ENCODE measurements around the gene SNTN.
"Not testable (repeated sequence)": the region's sequence is repeated elsewhere in the genome, so short reads cannot be mapped to it uniquely, and the experiment has no call there.

The SNTN gene

GRCh38 chr3:63644928-63645781, 7.3 kb upstream of the SNTN start:
- H3K27me3 ChIP-seq (ENCODE audit: insufficient read depth, low read length); H3K36me3 ChIP-seq (ENCODE audit: insufficient read depth, low read length); H3K4me3 ChIP-seq (ENCODE audit: low read length): not testable (repeated sequence)

GRCh38 chr3:63654211-63654610, 1.7 kb downstream of the SNTN start:
- no peaks in the 10 kb centered on the region for H3K27me3 ChIP-seq (ENCODE audit: insufficient read depth, low read length)
- H3K36me3 ChIP-seq (ENCODE audit: insufficient read depth, low read length) = no peaks in the 10 kb centered on the region
- no peak overlapping the region for H3K4me3 ChIP-seq (ENCODE audit: low read length)
- no peaks in the 10 kb centered on the region for H3K9me3 ChIP-seq (ENCODE audit: low read length)
- no peaks in the 10 kb centered on the region for H3K4me1 ChIP-seq (ENCODE audit: insufficient read depth, low read length)
- no peak overlapping the region for H2AFZ ChIP-seq (ENCODE audit: low read depth, low read length)

More at GRCh38 chr3:63644928-63645781, 7.3 kb upstream of the SNTN start:
- H3K9me3 ChIP-seq (ENCODE audit: low read length); H3K4me1 ChIP-seq (ENCODE audit: insufficient read depth, low read length); H2AFZ ChIP-seq (ENCODE audit: low read depth, low read length): not testable (repeated sequence)

GRCh38 chr3:63654931-63655330, 2.5 kb downstream of the SNTN start:
- Histone ChIP-seq H2AFZ (ENCODE audit: low read depth, low read length) (no peak overlapping the region), H3K27me3 (ENCODE audit: insufficient read depth, low read length) (no peaks in the 10 kb centered on the region), H3K4me3 (ENCODE audit: low read length) (no peak overlapping the region), H3K36me3 (ENCODE audit: insufficient read depth, low read length) (no peaks in the 10 kb centered on the region), H3K4me1 (ENCODE audit: insufficient read depth, low read length) (no peaks in the 10 kb centered on the region), H3K9me3 (ENCODE audit: low read length) (no peaks in the 10 kb centered on the region)

GRCh38 chr3:63655519-63655918, 3.0 kb downstream of the SNTN start:
- Histone ChIP-seq H3K36me3 (ENCODE audit: insufficient read depth, low read length) (no peaks in the 10 kb centered on the region), H3K4me3 (ENCODE audit: low read length) (no peak overlapping the region), H3K9me3 (ENCODE audit: low read length) (no peaks in the 10 kb centered on the region), H3K27me3 (ENCODE audit: insufficient read depth, low read length) (no peaks in the 10 kb centered on the region), H2AFZ (ENCODE audit: low read depth, low read length) (no peak overlapping the region), H3K4me1 (ENCODE audit: insufficient read depth, low read length) (no peaks in the 10 kb centered on the region)

- Histone ChIP-seq H2AFZ (ENCODE audit: low read depth, low read length) (no peak overlapping the region), H3K36me3 (ENCODE audit: insufficient read depth, low read length) (no peaks in the 10 kb centered on the region), H3K4me3 (ENCODE audit: low read length) (no peak overlapping the region), H3K27me3 (ENCODE audit: insufficient read depth, low read length) (no peaks in the 10 kb centered on the region), H3K9me3 (ENCODE audit: low read length) (no peaks in the 10 kb centered on the region), H3K4me1 (ENCODE audit: insufficient read depth, low read length) (no peaks in the 10 kb centered on the region)
Observed at GRCh38 chr3:63656786-63657185, 4.3 kb downstream of the SNTN start.

- Histone ChIP-seq H3K4me3 (ENCODE audit: low read length) (no peak overlapping the region), H3K9me3 (ENCODE audit: low read length) (no peaks in the 10 kb centered on the region), H3K27me3 (ENCODE audit: insufficient read depth, low read length) (no peaks in the 10 kb centered on the region), H2AFZ (ENCODE audit: low read depth, low read length) (no peak overlapping the region), H3K4me1 (ENCODE audit: insufficient read depth, low read length) (no peaks in the 10 kb centered on the region), H3K36me3 (ENCODE audit: insufficient read depth, low read length) (no peaks in the 10 kb centered on the region)
Observed at GRCh38 chr3:63661242-63661641, 8.8 kb downstream of the SNTN start.

GRCh38 chr3:63662011-63662410, 9.5 kb downstream of the SNTN start:
- Histone ChIP-seq H2AFZ (ENCODE audit: low read depth, low read length) (no peak overlapping the region), H3K36me3 (ENCODE audit: insufficient read depth, low read length) (no peaks in the 10 kb centered on the region), H3K27me3 (ENCODE audit: insufficient read depth, low read length) (no peaks in the 10 kb centered on the region), H3K9me3 (ENCODE audit: low read length) (no peaks in the 10 kb centered on the region), H3K4me1 (ENCODE audit: insufficient read depth, low read length) (no peaks in the 10 kb centered on the region), H3K4me3 (ENCODE audit: low read length) (no peak overlapping the region)

GRCh38 chr3:63662500-63662899, 10.0 kb downstream of the SNTN start:
- Histone ChIP-seq H3K4me3 (ENCODE audit: low read length) (no peak overlapping the region), H3K27me3 (ENCODE audit: insufficient read depth, low read length) (no peaks in the 10 kb centered on the region)

GRCh38 chr3:63670544-63670943, 18.1 kb downstream of the SNTN start:
- H3K36me3 ChIP-seq (ENCODE audit: insufficient read depth, low read length) = no peaks in the 10 kb centered on the region
- no peaks in the 10 kb centered on the region for H3K27me3 ChIP-seq (ENCODE audit: insufficient read depth, low read length)
- no peaks in the 10 kb centered on the region for H3K4me1 ChIP-seq (ENCODE audit: insufficient read depth, low read length)
- H3K4me3 ChIP-seq (ENCODE audit: low read length) = no peak overlapping the region
- no peaks in the 10 kb centered on the region for H3K9me3 ChIP-seq (ENCODE audit: low read length)
- no peak overlapping the region for H2AFZ ChIP-seq (ENCODE audit: low read depth, low read length)

More at GRCh38 chr3:63662500-63662899, 10.0 kb downstream of the SNTN start:
- Histone ChIP-seq H2AFZ (ENCODE audit: low read depth, low read length) (no peak overlapping the region), H3K4me1 (ENCODE audit: insufficient read depth, low read length) (no peaks in the 10 kb centered on the region), H3K36me3 (ENCODE audit: insufficient read depth, low read length) (no peaks in the 10 kb centered on the region), H3K9me3 (ENCODE audit: low read length) (no peaks in the 10 kb centered on the region)

- H2AFZ ChIP-seq (ENCODE audit: low read depth, low read length) = no peak overlapping the region
Observed at GRCh38 chr3:63673111-63673510, 20.6 kb downstream of the SNTN start.

GRCh38 chr3:63674586-63674985, 22.1 kb downstream of the SNTN start:
- H3K4me1 ChIP-seq (ENCODE audit: insufficient read depth, low read length) = no peaks in the 10 kb centered on the region

More at GRCh38 chr3:63673111-63673510, 20.6 kb downstream of the SNTN start:
- H3K4me1 ChIP-seq (ENCODE audit: insufficient read depth, low read length) = no peaks in the 10 kb centered on the region
- H3K4me3 ChIP-seq (ENCODE audit: low read length) = no peak overlapping the region
- no peaks in the 10 kb centered on the region for H3K9me3 ChIP-seq (ENCODE audit: low read length)
- H3K36me3 ChIP-seq (ENCODE audit: insufficient read depth, low read length) = no peaks in the 10 kb centered on the region
- no peaks in the 10 kb centered on the region for H3K27me3 ChIP-seq (ENCODE audit: insufficient read depth, low read length)

GRCh38 chr3:63679186-63679585, 26.7 kb downstream of the SNTN start:
- no peak overlapping the region for H3K4me3 ChIP-seq (ENCODE audit: low read length)
- no peaks in the 10 kb centered on the region for H3K27me3 ChIP-seq (ENCODE audit: insufficient read depth, low read length)
- no peak overlapping the region for H2AFZ ChIP-seq (ENCODE audit: low read depth, low read length)
- H3K9me3 ChIP-seq (ENCODE audit: low read length) = no peaks in the 10 kb centered on the region
- H3K36me3 ChIP-seq (ENCODE audit: insufficient read depth, low read length) = no peaks in the 10 kb centered on the region
- H3K4me1 ChIP-seq (ENCODE audit: insufficient read depth, low read length) = no peaks in the 10 kb centered on the region

More at GRCh38 chr3:63674586-63674985, 22.1 kb downstream of the SNTN start:
- no peaks in the 10 kb centered on the region for H3K9me3 ChIP-seq (ENCODE audit: low read length)
- no peak overlapping the region for H3K4me3 ChIP-seq (ENCODE audit: low read length)
- H2AFZ ChIP-seq (ENCODE audit: low read depth, low read length) = no peak overlapping the region
- H3K36me3 ChIP-seq (ENCODE audit: insufficient read depth, low read length) = no peaks in the 10 kb centered on the region
- H3K27me3 ChIP-seq (ENCODE audit: insufficient read depth, low read length) = no peaks in the 10 kb centered on the region

- Histone ChIP-seq H2AFZ (ENCODE audit: low read depth, low read length) (no peak overlapping the region), H3K4me3 (ENCODE audit: low read length) (no peak overlapping the region), H3K36me3 (ENCODE audit: insufficient read depth, low read length) (no peaks in the 10 kb centered on the region), H3K27me3 (ENCODE audit: insufficient read depth, low read length) (no peaks in the 10 kb centered on the region), H3K4me1 (ENCODE audit: insufficient read depth, low read length) (peaks cover 11% of the 10 kb centered on the region), H3K9me3 (ENCODE audit: low read length) (no peaks in the 10 kb centered on the region)
Observed at GRCh38 chr3:63684081-63684480, 31.6 kb downstream of the SNTN start.

- Histone ChIP-seq H3K36me3 (ENCODE audit: insufficient read depth, low read length) (no peaks in the 10 kb centered on the region), H3K4me3 (ENCODE audit: low read length) (no peak overlapping the region), H3K9me3 (ENCODE audit: low read length) (no peaks in the 10 kb centered on the region), H3K27me3 (ENCODE audit: insufficient read depth, low read length) (no peaks in the 10 kb centered on the region), H3K4me1 (ENCODE audit: insufficient read depth, low read length) (peaks cover 11% of the 10 kb centered on the region), H2AFZ (ENCODE audit: low read depth, low read length) (no peak overlapping the region)
Observed at GRCh38 chr3:63685340-63685739, 32.9 kb downstream of the SNTN start.

Data from neuron (in vitro differentiated cells).